Stimulated activated CD8-positive, alpha-beta memory T cell treated with anti-CD3 and anti-CD28 coated beads, Interleukin-15, amount 100 ng/mL, for 48 hours (primary cell): ENCODE results near the gene MYBPC3.
"Not testable (repeated sequence)": the region's sequence is repeated elsewhere in the genome, so short reads cannot be mapped to it uniquely, and the experiment has no call there.

Experiments used
- DNase-seq, 2 donors: peaks; one replicate each; pipeline ENCODE4 v3.0.0-alpha.2; 2020; ENCODE audit warnings: low read depth in 2 of 2

MYBPC3 gene

GRCh38 chr11:47324520-47324919, 28.0 kb downstream of the MYBPC3 start:
- DNase-seq, result no peak

GRCh38 chr11:47318166-47318565, 34.3 kb downstream of the MYBPC3 start:
- no peak for DNase-seq

GRCh38 chr11:47317064-47317828, 35.3 kb downstream of the MYBPC3 start:
- DNase-seq, result no peak

- not testable (repeated sequence) for DNase-seq
Measured at GRCh38 chr11:47316501-47316900, 36.0 kb downstream of the MYBPC3 start.

GRCh38 chr11:47314992-47315391, 37.5 kb downstream of the MYBPC3 start:
- no peak for DNase-seq

GRCh38 chr11:47308050-47308823, 44.3 kb downstream of the MYBPC3 start:
- no peak for DNase-seq

- DNase-seq, result no peak
Measured at GRCh38 chr11:47306484-47306844, 46.0 kb downstream of the MYBPC3 start.

- DNase-seq, result no peak
Measured at GRCh38 chr11:47305734-47306483, 46.6 kb downstream of the MYBPC3 start.

- no peak for DNase-seq
Measured at GRCh38 chr11:47302853-47303252, 49.6 kb downstream of the MYBPC3 start.

- no peak for DNase-seq
Measured at GRCh38 chr11:47299078-47299477, 53.4 kb downstream of the MYBPC3 start.

GRCh38 chr11:47296045-47296444, 56.5 kb downstream of the MYBPC3 start:
- DNase-seq, result no peak

GRCh38 chr11:47295385-47295784, 57.1 kb downstream of the MYBPC3 start:
- no peak for DNase-seq

GRCh38 chr11:47289856-47290255, 62.6 kb downstream of the MYBPC3 start:
- no peak for DNase-seq

- DNase-seq, result no peak
Measured at GRCh38 chr11:47288066-47288465, 64.4 kb downstream of the MYBPC3 start.

- DNase-seq, result no peak
Measured at GRCh38 chr11:47285969-47286770, 66.3 kb downstream of the MYBPC3 start.

GRCh38 chr11:47284151-47284550, 68.4 kb downstream of the MYBPC3 start:
- DNase-seq, result no peak

GRCh38 chr11:47282462-47282861, 70.0 kb downstream of the MYBPC3 start:
- no peak for DNase-seq
